K562 (cell line): ENCODE data around the gene AHI1. TPM values are rescaled to one million over a fixed set of nuclear protein-coding genes. Genes with fewer than 3 reads are reported as not detected.
A peak's percentile ranks its signal among the peaks of the same experiment; 100 is the strongest.

Experiments
- ATF1 ChIP-seq, 2 experiments: fragments of 450-650 bp in 1 of 2; IDR thresholded peaks; 2 replicates each; pipeline ENCODE4 v1.6.1; 2016; ENCODE audit warnings: missing compliant biosample characterization in 1 of 2, missing genetic modification characterization in 1 of 2
- BACH1 ChIP-seq: fragments of 200-800 bp; sonication (Bioruptor generic); IDR thresholded peaks from 2 replicates; pipeline ENCODE4 v1.6.1; 2016; ENCODE audit warnings: missing genetic modification characterization, missing compliant biosample characterization
- BRD9 ChIP-seq: fragments of 450-650 bp; IDR thresholded peaks from 2 replicates; pipeline ENCODE4 v1.6.1; 2018; ENCODE audit warnings: low read depth; ENCODE audit not compliant: partially characterized antibody
- EGR1 ChIP-seq: fragments of 450-650 bp; conservative IDR thresholded peaks from 2 replicates; pipeline ENCODE4 v1.6.1; 2017; ENCODE audit warnings: mild to moderate bottlenecking
- ELF2 ChIP-seq: fragments of 250-450 bp; sonication (Bioruptor Pico); IDR thresholded peaks from 2 replicates; pipeline ENCODE4 v1.5.0; 2021; ENCODE audit warnings: mild to moderate bottlenecking
- HIVEP1 ChIP-seq: fragments of 250-450 bp; sonication (Bioruptor Pico); IDR thresholded peaks from 2 replicates; pipeline ENCODE4 v1.4.0; 2020; ENCODE audit warnings: mild to moderate bottlenecking
- ILF3 ChIP-seq: fragments of 450-650 bp; IDR thresholded peaks from 2 replicates; pipeline ENCODE4 v1.6.1; 2018; ENCODE audit warnings: antibody characterized with exemption, mild to moderate bottlenecking, moderate library complexity, borderline replicate concordance
- NBN ChIP-seq: fragments of 450-650 bp; IDR thresholded peaks from 2 replicates; pipeline ENCODE4 v1.6.1; 2016; ENCODE audit warnings: low read depth, mild to moderate bottlenecking
- NR1H2 ChIP-seq: sonication (generic); formaldehyde crosslinking; IDR thresholded peaks from 2 replicates; pipeline ENCODE4 v1.4.0; 2020; ENCODE audit warnings: mild to moderate bottlenecking, missing genetic modification reagents
- POU5F1 ChIP-seq: fragments of 150-350 bp; IDR thresholded peaks from 2 replicates; pipeline ENCODE4 v1.6.1; 2014; ENCODE audit warnings: borderline replicate concordance, low read length, low read depth, mild to moderate bottlenecking; ENCODE audit not compliant: partially characterized antibody
- RUNX1 ChIP-seq: sonication (generic); IDR thresholded peaks from 2 replicates; pipeline ENCODE4 v1.6.1; 2016; ENCODE audit warnings: antibody characterized with exemption, low read depth
- ZNF175 ChIP-seq: fragments of 200-800 bp; sonication (Bioruptor generic); IDR thresholded peaks from 2 replicates; pipeline ENCODE4 v1.6.1; 2016; ENCODE audit warnings: low read depth, mild to moderate bottlenecking, missing genetic modification characterization, missing compliant biosample characterization
- ZNF408 ChIP-seq: fragments of 250-450 bp; sonication (Bioruptor Pico); IDR thresholded peaks from 2 replicates; pipeline ENCODE4 v1.4.0; 2020; ENCODE audit warnings: low read depth, mild to moderate bottlenecking, moderate library complexity
- ZNF644 ChIP-seq: fragments of 200-800 bp; sonication (Bioruptor generic); IDR thresholded peaks from 2 replicates; pipeline ENCODE4 v1.6.1; 2016; ENCODE audit warnings: low read depth, missing genetic modification characterization, missing compliant biosample characterization
- polyA plus RNA-seq, 8 experiments: library from polyadenylated mRNA; depleted of rRNA in 4 of 8; stranded (reverse) in 5 of 8; unstranded in 3 of 8; fragments of >200 nt; fragmentation: Nextera tagmentation in 2 of 8; fragmentation: Illumina TruSeq in 1 of 8; extraction: Ambion mirVana in 2 of 8; extraction: Trizol in 1 of 8; gene quantifications; 2 replicates each; pipeline versions ENCODE4 v1.2.1 to v1.2.3, GENCODE V29; 2011 to 2014; ENCODE audit warnings: inconsistent platforms in 1 of 8, missing spikeins in 1 of 8
- total RNA-seq, 7 experiments: library from RNA; depleted of rRNA in 6 of 7; stranded (reverse); fragments of >200 nt in 6 of 7; fragmentation: Illumina TruSeq in 2 of 7; extraction: Trizol in 2 of 7; gene quantifications; 2 replicates each; pipeline versions ENCODE4 v1.2.1 to v1.2.3, GENCODE V29; 2011 to 2021; ENCODE audit warnings: low replicate concordance in 1 of 7
- TF ChIP-seq, protein P1 (sequence below): IDR thresholded peaks from 3 replicates; pipeline ENCODE4 v1.6.1; 2011; ENCODE audit warnings: borderline replicate concordance, mild to moderate bottlenecking, moderate library complexity; ENCODE audit not compliant: insufficient read length; ENCODE audit errors: extremely low read depth
- TF ChIP-seq, protein P2 (sequence below): sonication (generic); formaldehyde crosslinking; IDR thresholded peaks from 2 replicates; pipeline ENCODE4 v1.8.1; 2023; ENCODE audit warnings: mild to moderate bottlenecking, missing genetic modification reagents, moderate library complexity
- TF ChIP-seq, protein P3 (sequence below): fragments of 450-650 bp; formaldehyde crosslinking; IDR thresholded peaks from 2 replicates; pipeline ENCODE4 v1.4.0; 2020; ENCODE audit warnings: mild to moderate bottlenecking, moderate library complexity
- TF ChIP-seq, protein P4 (sequence below): fragments of 450-650 bp; IDR thresholded peaks from 2 replicates; pipeline ENCODE4 v1.6.1; 2016; ENCODE audit warnings: low read depth, mild to moderate bottlenecking, moderate library complexity
- TF ChIP-seq, protein P5 (sequence below), 2 experiments: IDR thresholded peaks; 2 replicates each; pipeline ENCODE4 v1.6.1; 2011; ENCODE audit warnings: borderline replicate concordance in 1 of 2, control low read depth in 1 of 2, low read depth in 1 of 2, low read length in 1 of 2, mild to moderate bottlenecking in 1 of 2, mixed read lengths in 1 of 2, moderate library complexity in 1 of 2; ENCODE audit not compliant: insufficient read depth in 1 of 2, insufficient read length in 1 of 2, poor library complexity in 1 of 2, severe bottlenecking in 1 of 2; ENCODE audit errors: extremely low read depth in 1 of 2

Gene AHI1
- total and polyA plus RNA-seq, 9 of the 15 experiments (the other 6 are each of a cell fraction or from before 2014, with no cell fraction given), result 24.7 to 54.9 (median 32.2) TPM

DNA sequence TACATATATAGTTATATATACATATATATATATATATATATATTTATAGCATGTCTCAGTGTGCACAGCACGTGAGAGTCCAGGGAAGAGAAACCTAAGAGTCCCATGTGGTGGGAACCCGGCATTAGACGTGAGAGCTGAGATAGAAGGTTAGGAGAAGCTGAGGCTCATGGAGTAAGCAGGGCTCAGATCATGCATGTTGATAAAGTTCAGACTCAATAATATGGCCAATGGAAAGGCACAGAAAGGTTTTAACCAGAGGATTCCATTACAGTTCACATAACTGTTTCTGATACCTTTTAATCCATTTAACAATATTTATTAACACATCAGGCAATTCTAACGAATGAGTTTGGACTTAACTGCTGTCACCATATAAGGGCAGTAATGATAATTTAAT lies 173.0 kb downstream of the AHI1 start (continued):
- TF ChIP-seq, protein P1, sequence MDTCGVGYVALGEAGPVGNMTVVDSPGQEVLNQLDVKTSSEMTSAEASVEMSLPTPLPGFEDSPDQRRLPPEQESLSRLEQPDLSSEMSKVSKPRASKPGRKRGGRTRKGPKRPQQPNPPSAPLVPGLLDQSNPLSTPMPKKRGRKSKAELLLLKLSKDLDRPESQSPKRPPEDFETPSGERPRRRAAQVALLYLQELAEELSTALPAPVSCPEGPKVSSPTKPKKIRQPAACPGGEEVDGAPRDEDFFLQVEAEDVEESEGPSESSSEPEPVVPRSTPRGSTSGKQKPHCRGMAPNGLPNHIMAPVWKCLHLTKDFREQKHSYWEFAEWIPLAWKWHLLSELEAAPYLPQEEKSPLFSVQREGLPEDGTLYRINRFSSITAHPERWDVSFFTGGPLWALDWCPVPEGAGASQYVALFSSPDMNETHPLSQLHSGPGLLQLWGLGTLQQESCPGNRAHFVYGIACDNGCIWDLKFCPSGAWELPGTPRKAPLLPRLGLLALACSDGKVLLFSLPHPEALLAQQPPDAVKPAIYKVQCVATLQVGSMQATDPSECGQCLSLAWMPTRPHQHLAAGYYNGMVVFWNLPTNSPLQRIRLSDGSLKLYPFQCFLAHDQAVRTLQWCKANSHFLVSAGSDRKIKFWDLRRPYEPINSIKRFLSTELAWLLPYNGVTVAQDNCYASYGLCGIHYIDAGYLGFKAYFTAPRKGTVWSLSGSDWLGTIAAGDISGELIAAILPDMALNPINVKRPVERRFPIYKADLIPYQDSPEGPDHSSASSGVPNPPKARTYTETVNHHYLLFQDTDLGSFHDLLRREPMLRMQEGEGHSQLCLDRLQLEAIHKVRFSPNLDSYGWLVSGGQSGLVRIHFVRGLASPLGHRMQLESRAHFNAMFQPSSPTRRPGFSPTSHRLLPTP, result no peak
- TF ChIP-seq BRD9 (no peak), NBN (no peak), ELF2 (CRISPR knock-in tag) (peak; percentile 36; the same call in 1 of the 2 replicates), ZNF644 (tag) (no peak; the same call in 1 of the 2 replicates), POU5F1 (no peak), RUNX1 (no peak), ZNF408 (CRISPR knock-in tag) (no peak), ILF3 (no peak), ATF1 (CRISPR knock-in tag; IDR thresholded peaks at IDR 0.05) (no peak), ATF1 (tag; IDR thresholded peaks at IDR 0.05) (no peak), BACH1 (tag) (peak; percentile 55; the same call in 1 of the 2 replicates), EGR1 (no peak), ZNF175 (CRISPR knock-in tag) (no peak), HIVEP1 (peak; percentile 82), NR1H2 (no peak)
- TF ChIP-seq, protein P2, sequence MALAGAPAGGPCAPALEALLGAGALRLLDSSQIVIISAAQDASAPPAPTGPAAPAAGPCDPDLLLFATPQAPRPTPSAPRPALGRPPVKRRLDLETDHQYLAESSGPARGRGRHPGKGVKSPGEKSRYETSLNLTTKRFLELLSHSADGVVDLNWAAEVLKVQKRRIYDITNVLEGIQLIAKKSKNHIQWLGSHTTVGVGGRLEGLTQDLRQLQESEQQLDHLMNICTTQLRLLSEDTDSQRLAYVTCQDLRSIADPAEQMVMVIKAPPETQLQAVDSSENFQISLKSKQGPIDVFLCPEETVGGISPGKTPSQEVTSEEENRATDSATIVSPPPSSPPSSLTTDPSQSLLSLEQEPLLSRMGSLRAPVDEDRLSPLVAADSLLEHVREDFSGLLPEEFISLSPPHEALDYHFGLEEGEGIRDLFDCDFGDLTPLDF, result no peak
- TF ChIP-seq, protein P3, sequence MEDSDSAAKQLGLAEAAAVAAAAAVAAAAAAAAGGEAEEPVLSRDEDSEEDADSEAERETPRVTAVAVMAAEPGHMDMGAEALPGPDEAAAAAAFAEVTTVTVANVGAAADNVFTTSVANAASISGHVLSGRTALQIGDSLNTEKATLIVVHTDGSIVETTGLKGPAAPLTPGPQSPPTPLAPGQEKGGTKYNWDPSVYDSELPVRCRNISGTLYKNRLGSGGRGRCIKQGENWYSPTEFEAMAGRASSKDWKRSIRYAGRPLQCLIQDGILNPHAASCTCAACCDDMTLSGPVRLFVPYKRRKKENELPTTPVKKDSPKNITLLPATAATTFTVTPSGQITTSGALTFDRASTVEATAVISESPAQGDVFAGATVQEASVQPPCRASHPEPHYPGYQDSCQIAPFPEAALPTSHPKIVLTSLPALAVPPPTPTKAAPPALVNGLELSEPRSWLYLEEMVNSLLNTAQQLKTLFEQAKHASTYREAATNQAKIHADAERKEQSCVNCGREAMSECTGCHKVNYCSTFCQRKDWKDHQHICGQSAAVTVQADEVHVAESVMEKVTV (CRISPR knock-in tag), result no peak
- TF ChIP-seq, protein P4, sequence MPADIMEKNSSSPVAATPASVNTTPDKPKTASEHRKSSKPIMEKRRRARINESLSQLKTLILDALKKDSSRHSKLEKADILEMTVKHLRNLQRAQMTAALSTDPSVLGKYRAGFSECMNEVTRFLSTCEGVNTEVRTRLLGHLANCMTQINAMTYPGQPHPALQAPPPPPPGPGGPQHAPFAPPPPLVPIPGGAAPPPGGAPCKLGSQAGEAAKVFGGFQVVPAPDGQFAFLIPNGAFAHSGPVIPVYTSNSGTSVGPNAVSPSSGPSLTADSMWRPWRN, result no peak
- TF ChIP-seq, protein P5, sequence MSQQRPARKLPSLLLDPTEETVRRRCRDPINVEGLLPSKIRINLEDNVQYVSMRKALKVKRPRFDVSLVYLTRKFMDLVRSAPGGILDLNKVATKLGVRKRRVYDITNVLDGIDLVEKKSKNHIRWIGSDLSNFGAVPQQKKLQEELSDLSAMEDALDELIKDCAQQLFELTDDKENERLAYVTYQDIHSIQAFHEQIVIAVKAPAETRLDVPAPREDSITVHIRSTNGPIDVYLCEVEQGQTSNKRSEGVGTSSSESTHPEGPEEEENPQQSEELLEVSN (IDR thresholded peaks at IDR 0.05; ENCODE audit: borderline replicate concordance in 1 of 2, extremely low read depth in 1 of 2, insufficient read depth in 1 of 2, insufficient read length in 1 of 2, low read depth in 1 of 2, low read length in 1 of 2, poor library complexity in 1 of 2, severe bottlenecking in 1 of 2), result no peak
